B cell (primary cell): ENCODE results near the gene CREB5. TPM values are rescaled to one million over a fixed set of nuclear protein-coding genes. Genes with fewer than 3 reads are reported as not detected.

Experiments used
- ATAC-seq: fragments of 200-7000 bp; cut with Tn5 transposase; one replicate; pipeline ENCODE4 v1.10.0; 2021; ENCODE audit warnings: low read depth, mild to moderate bottlenecking, moderate number of reproducible peaks, moderate library complexity
- CTCF ChIA-PET: fragments of 350-600 bp; sonication (Branson Sonifier 250); formaldehyde crosslinking; loops from one replicate; lab custom pipeline; 2021; ENCODE audit warnings: antibody characterized with exemption, inconsistent platforms; lab: Charles Lee
- POLR2A ChIA-PET: fragments of 350-600 bp; sonication (Branson Sonifier 250); formaldehyde crosslinking; loops from one replicate; lab custom pipeline; 2021; ENCODE audit warnings: antibody characterized with exemption; lab: Charles Lee
- DNase-seq: peaks from one replicate; pipeline ENCODE4 v3.0.0; 2013
- H2AFZ ChIP-seq: 2 replicates; pipeline ENCODE4 v1.6.1; 2012; ENCODE audit warnings: mild to moderate bottlenecking, low read depth, low read length; ENCODE audit not compliant: insufficient read depth, poor library complexity, severe bottlenecking
- H3K27ac ChIP-seq, 2 donors: 1 replicate in 1 of 2; 2 replicates in 1 of 2; pipeline ENCODE4 v1.5.1; 2012 to 2013; ENCODE audit warnings: low read length in 2 of 2, mild to moderate bottlenecking in 2 of 2, moderate library complexity in 1 of 2
- H3K27me3 ChIP-seq, 4 experiments: fragments of 200-600 bp in 1 of 4; sonication (generic) in 1 of 4; replicated peaks in 1 of 4; 1 replicate in 2 of 4; 2 replicates in 2 of 4; pipeline versions ENCODE4 v1.6.1 to v1.7.0; 2013 to 2016; ENCODE audit warnings: low read length in 3 of 4, mild to moderate bottlenecking in 2 of 4, mixed read lengths in 1 of 4, moderate library complexity in 1 of 4; ENCODE audit not compliant: insufficient read depth in 4 of 4, control insufficient read depth in 3 of 4; ENCODE audit errors: control extremely low read depth in 1 of 4
- H3K36me3 ChIP-seq, 2 experiments: replicated peaks in 1 of 2; 1 replicate in 1 of 2; 2 replicates in 1 of 2; pipeline versions ENCODE4 v1.6.1 to v1.7.1; 2013; ENCODE audit warnings: low read length in 1 of 2; ENCODE audit not compliant: insufficient read depth in 2 of 2, control insufficient read depth in 1 of 2; ENCODE audit errors: control extremely low read depth in 1 of 2, extremely low read depth in 1 of 2
- H3K4me1 ChIP-seq, 2 donors: fragments of 200-600 bp in 1 of 2; sonication (generic) in 1 of 2; 1 replicate in 1 of 2; 2 replicates in 1 of 2; pipeline versions ENCODE4 v1.5.1 to v1.6.1; 2013 to 2017; ENCODE audit warnings: low read length in 2 of 2; ENCODE audit not compliant: control insufficient read depth in 2 of 2, insufficient read depth in 2 of 2
- H3K4me2 ChIP-seq: replicated peaks from 2 replicates; pipeline ENCODE3; 2012; ENCODE audit warnings: mild to moderate bottlenecking, low read depth, low read length; ENCODE audit not compliant: poor library complexity, severe bottlenecking
- H3K4me3 ChIP-seq, 5 experiments: fragments of 200-600 bp in 1 of 5; sonication (generic) in 1 of 5; 1 replicate in 3 of 5; 2 replicates in 2 of 5; pipeline versions ENCODE4 v1.5.1 to v1.7.0; 2011 to 2016; ENCODE audit warnings: low read length in 4 of 5, mild to moderate bottlenecking in 4 of 5, low read depth in 2 of 5, control low read depth in 1 of 5, moderate library complexity in 1 of 5; ENCODE audit not compliant: insufficient read depth in 1 of 5; ENCODE audit errors: control extremely low read depth in 1 of 5, extremely low read depth in 1 of 5
- H3K79me2 ChIP-seq: fragments of 200-600 bp; sonication (generic); one replicate; pipeline ENCODE4 v1.6.0; 2016; ENCODE audit warnings: low read length; ENCODE audit not compliant: control insufficient read depth, insufficient read depth
- H3K9ac ChIP-seq: fragments of 200-600 bp; sonication (generic); 2 replicates; pipeline ENCODE4 v1.6.1; 2017; ENCODE audit warnings: mild to moderate bottlenecking, low read length, moderate library complexity
- H3K9me3 ChIP-seq, 3 donors: one replicate each; pipeline versions ENCODE4 v1.6.1 to v1.7.1; 2013; ENCODE audit warnings: low read length in 2 of 3; ENCODE audit not compliant: control insufficient read depth in 2 of 3, insufficient read depth in 1 of 3; ENCODE audit errors: control extremely low read depth in 1 of 3
- H4K20me1 ChIP-seq: 2 replicates; pipeline ENCODE4 v1.6.0; 2012; ENCODE audit warnings: mild to moderate bottlenecking, low read length; ENCODE audit not compliant: insufficient read depth, control insufficient read depth, poor library complexity, severe bottlenecking
- H3K27ac Mint-ChIP-seq: one replicate; pipeline ENCODE4 v1.8.0; 2021; ENCODE audit warnings: mixed read lengths
- H3K27me3 Mint-ChIP-seq: one replicate; pipeline ENCODE4 v1.8.0; 2021; ENCODE audit warnings: mixed read lengths
- H3K4me1 Mint-ChIP-seq: one replicate; pipeline ENCODE4 v1.8.0; 2021; ENCODE audit warnings: mixed read lengths
- H3K4me3 Mint-ChIP-seq: one replicate; pipeline ENCODE4 v1.8.0; 2021; ENCODE audit warnings: mixed read lengths
- H3K9me3 Mint-ChIP-seq: one replicate; pipeline ENCODE4 v1.8.0; 2022; ENCODE audit warnings: mixed read lengths; ENCODE audit not compliant: insufficient read depth
- EZH2 ChIP-seq: IDR thresholded peaks from 2 replicates; pipeline ENCODE4 v1.6.1; 2012; ENCODE audit warnings: borderline replicate concordance, low read depth, mild to moderate bottlenecking, moderate library complexity, low read length; ENCODE audit not compliant: insufficient read depth, poor library complexity, severe bottlenecking
- WGBS: methylation state at CpG from one replicate; pipeline ENCODE4 v1.1.5; 2013; ENCODE audit warnings: missing lambda C conversion rate; ENCODE audit not compliant: insufficient coverage; 5-methylcytosine and 5-hydroxymethylcytosine counted together
- intact Hi-C: fragments of 100-400 bp; cut with micrococcal nuclease; formaldehyde crosslinking; loops from one replicate; pipeline ENCODE4 v1.10.0; 2022
- polyA plus RNA-seq: library from polyadenylated mRNA; depleted of rRNA; stranded (reverse); fragments of >200 nt; gene quantifications from 2 replicates; pipeline ENCODE4 v1.2.3, GENCODE V29; 2012
- total RNA-seq, 2 donors: library from RNA; stranded (reverse); fragments of 120-200 nt in 1 of 2; gene quantifications; 1 replicate in 1 of 2; 2 replicates in 1 of 2; pipeline versions ENCODE4 v1.2.3 to v1.2.4, GENCODE V29; 2013 to 2022
- TF ChIP-seq, protein P1 (sequence below): fragments of 200-600 bp; IDR thresholded peaks from one replicate; pipeline ENCODE4 v1.8.0; 2022; ENCODE audit warnings: antibody characterized with exemption, mild to moderate bottlenecking

The CREB5 gene
- total and polyA plus RNA-seq, 2 donors (not counting 1 experiment from before 2014, with no cell fraction given), result 0.05 to 0.95 TPM

DNA sequence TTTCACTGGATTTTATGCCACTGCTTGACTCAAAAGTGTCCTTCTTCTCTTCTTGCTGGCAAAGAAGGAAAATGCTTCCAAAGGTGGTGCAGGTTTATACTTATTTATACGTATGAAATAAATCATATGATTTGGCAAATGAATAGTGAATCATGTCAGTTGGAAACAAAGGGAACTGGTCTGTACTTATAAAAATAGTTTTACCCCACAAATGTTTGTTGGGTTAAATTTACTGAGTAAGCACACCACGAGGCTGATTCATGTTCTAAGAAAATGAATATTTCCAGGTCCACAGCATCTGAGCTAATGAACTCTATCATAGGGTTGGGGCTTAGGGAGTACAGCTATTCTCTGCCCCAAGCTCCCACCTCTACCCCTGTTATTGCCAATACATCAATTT is 313.6 kb downstream of the CREB5 start:
- H3K27me3 ChIP-seq, result no peaks in the 10 kb centered on the region
- no peak for ATAC-seq
- H3K4me1 ChIP-seq, result peaks cover 0 to 7% of the 10 kb centered on the region in 2 donors
- Mint-ChIP-seq H3K4me1 (peaks cover 7% of the 10 kb centered on the region), H3K4me3 (no peak overlapping the region), H3K9me3 (no peaks in the 10 kb centered on the region), H3K27ac (no peak overlapping the region), H3K27me3 (no peaks in the 10 kb centered on the region)
- ChIA-PET CTCF (no interaction called here), POLR2A (no interaction called here)
- no peaks in the 10 kb centered on the region for H4K20me1 ChIP-seq
- H3K9me3 ChIP-seq, result no peaks in the 10 kb centered on the region
- TF ChIP-seq, protein P1, sequence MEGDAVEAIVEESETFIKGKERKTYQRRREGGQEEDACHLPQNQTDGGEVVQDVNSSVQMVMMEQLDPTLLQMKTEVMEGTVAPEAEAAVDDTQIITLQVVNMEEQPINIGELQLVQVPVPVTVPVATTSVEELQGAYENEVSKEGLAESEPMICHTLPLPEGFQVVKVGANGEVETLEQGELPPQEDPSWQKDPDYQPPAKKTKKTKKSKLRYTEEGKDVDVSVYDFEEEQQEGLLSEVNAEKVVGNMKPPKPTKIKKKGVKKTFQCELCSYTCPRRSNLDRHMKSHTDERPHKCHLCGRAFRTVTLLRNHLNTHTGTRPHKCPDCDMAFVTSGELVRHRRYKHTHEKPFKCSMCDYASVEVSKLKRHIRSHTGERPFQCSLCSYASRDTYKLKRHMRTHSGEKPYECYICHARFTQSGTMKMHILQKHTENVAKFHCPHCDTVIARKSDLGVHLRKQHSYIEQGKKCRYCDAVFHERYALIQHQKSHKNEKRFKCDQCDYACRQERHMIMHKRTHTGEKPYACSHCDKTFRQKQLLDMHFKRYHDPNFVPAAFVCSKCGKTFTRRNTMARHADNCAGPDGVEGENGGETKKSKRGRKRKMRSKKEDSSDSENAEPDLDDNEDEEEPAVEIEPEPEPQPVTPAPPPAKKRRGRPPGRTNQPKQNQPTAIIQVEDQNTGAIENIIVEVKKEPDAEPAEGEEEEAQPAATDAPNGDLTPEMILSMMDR, result no peak
- no peak for TF ChIP-seq EZH2
- WGBS, result no CpG with 5 or more reads among the region's 2 CpGs
- intact Hi-C loops, result no loop called here
- no peak overlapping the region for H2AFZ ChIP-seq
- no peaks in the 10 kb centered on the region for H3K79me2 ChIP-seq
- H3K4me2 ChIP-seq, result no peak overlapping the region
- no peaks in the 10 kb centered on the region for H3K36me3 ChIP-seq
- no peak overlapping the region for H3K27ac ChIP-seq
- DNase-seq, result no peak
- H3K9ac ChIP-seq, result no peak overlapping the region
- H3K4me3 ChIP-seq, result no peak overlapping the region

DNA sequence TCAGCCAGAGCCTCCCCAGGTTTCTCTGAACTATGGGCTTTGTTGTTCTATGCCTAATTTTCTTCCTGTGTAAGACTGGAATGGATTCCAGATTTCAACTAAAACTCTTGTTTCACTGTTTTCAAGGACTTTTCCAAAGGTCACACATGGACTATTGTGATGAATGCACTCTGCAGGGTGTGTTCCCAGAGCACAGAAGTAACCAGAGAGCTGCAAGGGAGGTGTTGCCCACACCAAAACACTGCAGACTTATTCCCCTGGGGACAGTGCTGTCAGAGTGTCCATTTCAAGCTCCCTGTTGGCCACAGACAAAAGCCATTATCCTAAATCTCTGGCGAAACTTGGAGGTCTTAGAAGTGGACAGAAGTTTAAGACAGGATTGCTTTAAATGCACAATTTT is 314.2 kb downstream of the CREB5 start:
- Histone ChIP-seq H3K9me3 (no peaks in the 10 kb centered on the region), H3K9ac (no peak overlapping the region), H3K4me2 (no peak overlapping the region), H3K27me3 (no peaks in the 10 kb centered on the region), H2AFZ (no peak overlapping the region), H3K4me3 (no peak overlapping the region), H3K36me3 (no peaks in the 10 kb centered on the region), H3K4me1 (peaks cover 0 to 7% of the 10 kb centered on the region in 2 donors), H3K79me2 (no peaks in the 10 kb centered on the region), H3K27ac (no peak overlapping the region), H4K20me1 (no peaks in the 10 kb centered on the region)
- intact Hi-C loops, result no loop called here
- POLR2A ChIA-PET, result no interaction called here
- TF ChIP-seq, protein P1, result no peak
- TF ChIP-seq EZH2, result no peak
- CTCF ChIA-PET, result no interaction called here
- WGBS, result no CpG with 5 or more reads among the region's 1 CpG
- H3K9me3 Mint-ChIP-seq, result no peaks in the 10 kb centered on the region
- no peak for ATAC-seq
- H3K4me1 Mint-ChIP-seq, result peaks cover 7% of the 10 kb centered on the region
- no peak overlapping the region for H3K4me3 Mint-ChIP-seq
- no peak overlapping the region for H3K27ac Mint-ChIP-seq
- H3K27me3 Mint-ChIP-seq, result no peaks in the 10 kb centered on the region
- DNase-seq, result no peak
